ENCODE data around the gene PGK2.

GRCh38 chr6:49736017-49736508 is 51.0 kb downstream of the PGK2 start:
- TF ChIP-seq CTCF (IDR thresholded peaks at IDR 0.05) (no peak), POLR2A (IDR thresholded peaks at IDR 0.05) (no peak)
